GM21515 (cell line): ENCODE data around the gene THSD8.

Source experiments
- ATAC-seq: cut with Tn5 transposase; IDR thresholded peaks from one replicate; pipeline ENCODE4 v1.9.1; 2021; ENCODE audit not compliant: unreplicated experiment

THSD8 gene

GRCh38 chr19:12801466-12802266, at the start of gene THSD8, which contains the start of gene PRDX2:
Gene THSD8, plus strand, starts transcription at chr19:12802069. Its CDS starts 3 bp downstream, at chr19:12802072.
Gene PRDX2, minus strand, starts transcription at chr19:12801800. Its CDS starts 539 bp downstream, at chr19:12801261.
- ATAC-seq: no peak

DNA sequence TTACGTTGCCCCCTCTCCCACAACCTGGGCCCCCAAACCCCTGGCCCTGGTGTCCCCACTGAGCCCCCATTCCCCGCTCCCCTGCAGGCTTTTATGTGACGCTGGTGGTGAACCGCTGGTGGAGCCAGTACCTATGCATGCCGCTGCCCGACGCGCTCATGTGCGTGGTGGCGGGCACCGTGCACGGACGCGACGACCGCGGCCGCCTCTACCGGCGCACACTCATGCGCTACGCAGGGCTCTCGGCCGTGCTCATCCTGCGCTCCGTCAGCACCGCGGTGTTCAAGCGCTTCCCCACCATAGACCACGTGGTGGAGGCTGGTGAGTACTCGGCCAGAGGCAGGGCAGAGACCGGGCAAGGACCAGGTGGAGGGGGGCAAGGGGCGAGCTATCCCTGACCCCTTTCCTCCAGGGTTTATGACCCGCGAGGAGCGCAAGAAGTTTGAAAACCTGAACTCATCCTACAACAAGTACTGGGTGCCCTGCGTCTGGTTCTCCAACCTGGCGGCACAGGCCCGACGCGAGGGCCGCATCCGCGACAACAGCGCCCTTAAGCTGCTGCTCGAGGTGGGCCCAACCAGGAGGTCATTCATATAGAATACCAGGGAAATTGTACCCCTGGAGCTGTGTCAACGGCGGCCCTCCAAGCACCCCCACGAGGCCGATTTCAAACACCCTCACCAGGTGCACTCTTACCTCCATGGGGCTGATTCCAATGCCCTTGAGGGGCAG, 47.2 kb upstream of the THSD8 start:
- ATAC-seq: no peak

DNA sequence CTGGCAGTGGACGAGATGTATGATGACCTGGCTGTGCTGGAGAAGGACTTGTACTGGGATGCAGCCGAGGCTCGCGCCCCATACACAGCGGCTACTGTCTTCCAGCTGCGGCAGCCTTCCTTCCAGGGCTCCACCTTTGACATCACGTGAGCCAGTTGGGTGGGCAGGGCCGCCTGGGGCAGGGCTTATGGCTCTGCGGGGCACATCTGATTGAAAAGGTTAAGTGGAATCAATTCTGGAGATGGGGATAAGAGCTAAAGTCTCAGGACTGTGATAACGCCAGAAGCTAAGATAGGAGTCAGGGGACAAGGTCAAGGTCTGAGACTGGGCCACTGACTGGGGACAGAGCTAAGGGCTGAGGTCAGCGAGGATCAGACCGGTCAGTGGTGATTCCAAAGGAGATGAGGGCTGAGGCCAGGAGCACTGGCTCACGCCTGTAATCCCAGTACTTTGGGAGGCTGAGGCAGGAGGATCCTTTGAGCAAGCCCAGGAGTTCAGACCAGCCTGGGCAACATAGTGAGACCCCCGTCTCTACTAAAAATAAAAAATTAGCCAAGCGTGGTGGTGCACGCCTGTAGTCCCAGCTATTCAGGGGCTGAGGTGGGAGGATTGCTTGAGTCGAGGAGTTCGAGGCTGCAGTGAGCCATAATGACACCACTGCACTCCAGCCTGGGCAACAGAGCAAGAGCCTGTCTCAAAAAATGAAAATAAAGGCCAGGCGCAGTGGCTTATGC, 45.6 kb upstream of the THSD8 start:
- ATAC-seq: no peak

DNA sequence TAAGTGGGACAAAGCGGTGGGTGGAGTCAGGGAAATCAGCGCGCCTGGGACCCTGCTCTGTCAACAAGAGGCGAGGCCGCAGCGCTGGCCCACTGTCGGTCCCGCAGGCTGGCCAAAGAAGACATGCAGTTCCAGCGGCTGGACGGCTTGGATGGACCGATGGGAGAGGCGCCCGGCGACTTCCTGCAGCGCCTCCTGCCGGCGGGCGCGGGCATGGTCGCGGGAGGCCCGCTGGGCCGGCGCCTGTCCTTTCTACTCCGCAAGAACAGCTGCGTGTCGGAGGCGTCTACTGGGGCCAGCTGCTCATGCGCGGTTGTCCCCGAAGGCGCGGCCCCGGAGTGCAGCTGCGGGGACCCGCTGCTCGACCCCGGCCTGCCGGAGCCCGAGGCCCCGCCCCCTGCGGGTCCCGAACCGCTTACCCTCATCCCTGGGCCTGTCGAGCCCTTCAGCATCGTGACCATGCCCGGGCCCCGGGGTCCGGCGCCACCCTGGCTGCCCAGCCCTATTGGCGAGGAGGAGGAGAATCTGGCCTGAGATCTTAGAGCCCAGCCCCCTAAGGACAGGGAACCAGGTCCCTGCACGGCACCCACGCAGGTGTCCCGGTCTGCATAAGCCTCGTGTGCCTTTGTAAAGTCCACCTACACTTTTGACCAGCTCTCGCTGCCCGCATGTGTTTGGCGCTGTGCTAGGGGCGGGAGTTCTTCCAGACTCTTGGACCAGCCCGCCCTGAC, 44.2 kb upstream of the THSD8 start:
- no peak for ATAC-seq

- no peak for ATAC-seq
Measured at GRCh38 chr19:12759686-12760085, 42.2 kb upstream of the THSD8 start.

- ATAC-seq: no peak
Measured at GRCh38 chr19:12763100-12763499, 38.8 kb upstream of the THSD8 start.

- ATAC-seq: no peak
Measured at GRCh38 chr19:12764698-12765097, 37.2 kb upstream of the THSD8 start.

DNA sequence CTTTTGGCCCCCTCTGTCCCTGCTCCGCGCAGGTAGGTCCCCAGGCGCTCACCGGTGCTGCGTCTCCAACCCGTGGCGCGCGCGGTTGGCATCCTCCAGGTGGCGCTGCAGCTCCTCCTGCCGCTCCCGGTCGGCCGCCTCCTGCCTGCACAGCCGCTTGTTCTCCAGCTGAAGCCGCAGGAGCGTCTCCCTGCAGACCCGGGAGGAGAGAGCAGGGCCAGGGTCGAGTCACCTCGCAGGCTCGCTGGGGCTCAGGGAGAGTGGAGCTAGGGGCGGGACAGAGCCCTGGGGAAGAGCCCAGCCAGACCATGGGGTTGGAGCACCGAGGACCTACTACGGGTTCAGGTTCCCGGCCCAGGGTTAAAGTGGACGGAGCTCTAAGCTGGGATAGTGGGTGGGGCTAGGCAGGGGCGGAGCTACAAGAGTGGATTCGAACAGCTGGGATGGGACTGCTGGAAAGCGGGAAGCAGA, 35.8 kb upstream of the THSD8 start:
- no peak for ATAC-seq

- ATAC-seq: no peak
Measured at GRCh38 chr19:12767150-12767549, 34.7 kb upstream of the THSD8 start.

GRCh38 chr19:12767666-12768065, 34.2 kb upstream of the THSD8 start:
- ATAC-seq: no peak

DNA sequence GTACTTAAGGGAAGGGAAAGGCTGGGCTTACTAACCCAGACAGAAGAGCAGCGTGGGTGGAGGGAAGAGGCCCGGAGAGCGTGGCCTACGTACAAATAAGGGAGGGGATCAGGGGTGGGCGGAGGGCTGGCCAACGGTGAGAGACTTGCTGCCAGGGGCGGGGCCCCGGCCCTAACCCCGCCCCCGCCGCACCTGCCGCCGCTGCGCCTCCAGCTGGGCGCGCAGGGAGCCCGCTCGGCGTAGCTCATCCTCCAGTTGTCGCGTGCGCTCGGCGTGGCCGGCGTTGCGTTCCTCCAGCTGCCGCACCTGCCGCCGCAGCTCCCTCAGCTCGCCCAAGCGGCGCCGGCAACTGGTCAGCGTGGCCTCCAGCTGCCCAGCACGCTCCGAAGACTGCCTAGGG, 32.2 kb upstream of the THSD8 start:
- no peak for ATAC-seq

DNA sequence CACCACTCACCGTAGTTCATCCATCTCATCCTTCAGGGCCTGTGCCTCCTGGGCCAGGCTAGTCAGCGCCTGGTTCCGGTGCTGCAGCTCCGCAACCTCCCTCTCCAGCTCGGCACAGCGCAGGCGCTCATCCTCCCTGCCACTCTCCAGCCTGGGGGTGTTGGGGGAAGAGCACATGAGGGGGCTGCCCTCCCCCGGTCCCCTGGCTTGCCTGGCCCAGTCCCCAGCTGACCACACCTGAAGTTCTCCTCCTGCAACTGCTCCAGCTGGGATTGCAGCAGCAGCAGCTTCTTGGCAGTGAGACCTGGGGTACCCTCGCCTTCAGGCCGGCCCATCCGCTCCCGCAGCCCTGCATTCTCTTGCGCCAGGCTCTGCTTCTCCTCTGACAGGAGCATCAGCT, 30.9 kb upstream of the THSD8 start:
- ATAC-seq: no peak

- ATAC-seq: no peak
Measured at GRCh38 chr19:12772323-12772722, 29.5 kb upstream of the THSD8 start.

DNA sequence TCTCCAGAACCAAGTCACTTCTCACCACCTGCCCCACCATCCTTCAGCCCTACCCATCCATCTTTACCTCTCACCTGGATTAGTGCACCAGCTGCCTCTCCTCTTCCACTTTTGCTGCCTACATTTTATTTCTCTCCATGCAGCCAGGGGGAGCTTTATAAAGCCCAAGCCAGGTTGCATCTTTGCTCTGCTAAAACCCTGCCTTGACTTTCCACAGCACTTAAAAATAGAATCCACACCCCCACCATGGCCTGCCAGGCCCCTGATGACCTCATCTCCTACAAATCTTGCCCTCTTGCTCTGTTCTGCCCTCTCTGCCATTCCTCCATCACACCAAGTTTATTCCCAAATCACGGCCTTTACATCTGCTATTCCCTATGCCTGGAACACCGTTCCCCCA, 28.3 kb upstream of the THSD8 start:
- no peak for ATAC-seq

- ATAC-seq: peak; percentile 8
Measured at GRCh38 chr19:12774588-12775555, 27.0 kb upstream of the THSD8 start, which contains the start of gene HOOK2. Gene HOOK2, minus strand, starts transcription at chr19:12775552. Its CDS starts 103 bp downstream, at chr19:12775449.

GRCh38 chr19:12777217-12778016, 24.5 kb upstream of the THSD8 start:
- ATAC-seq: no peak

DNA sequence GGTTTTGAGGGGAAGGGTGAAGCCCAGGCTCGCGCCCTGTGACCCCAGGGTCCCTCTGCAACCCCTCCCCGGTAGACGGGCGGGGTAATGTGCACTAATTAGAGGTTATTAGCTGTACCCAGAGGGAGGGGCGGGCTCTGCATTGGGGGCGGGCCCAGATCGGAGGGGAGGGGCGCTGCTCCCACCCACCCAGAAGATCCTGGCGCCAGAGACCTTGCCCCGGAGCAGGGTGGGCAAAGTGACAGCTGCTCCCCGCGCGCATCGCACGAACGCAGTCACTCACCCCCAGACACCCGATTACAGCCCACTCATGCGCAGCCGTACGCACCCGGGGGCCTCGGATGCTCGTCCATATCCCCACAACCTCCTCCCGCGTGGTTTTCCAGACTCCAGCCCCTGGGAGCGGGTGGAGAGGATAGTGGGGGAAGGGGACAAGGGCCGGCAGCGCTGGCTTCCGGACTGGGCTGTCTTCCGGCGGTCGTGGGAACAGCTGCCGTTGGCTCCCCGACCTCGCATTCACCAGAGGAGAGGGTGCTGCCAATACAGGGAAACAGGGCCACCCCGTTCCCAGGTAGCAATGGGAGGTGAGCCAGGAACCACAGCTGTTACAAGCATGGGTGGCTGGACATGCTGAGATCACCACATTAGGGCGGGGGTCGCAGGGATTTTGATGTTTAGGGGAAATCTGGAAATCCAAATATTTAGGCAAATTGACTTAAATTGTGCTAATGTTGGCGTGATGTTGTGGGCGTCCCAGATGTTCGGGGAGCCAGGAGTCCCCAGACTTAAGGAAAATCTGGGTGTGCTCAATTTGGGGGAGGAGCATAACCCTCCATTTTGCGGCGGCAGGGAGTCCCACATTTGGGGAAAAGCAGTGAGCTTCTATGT, 23.6 kb upstream of the THSD8 start:
- no peak for ATAC-seq

- ATAC-seq: no peak
Measured at GRCh38 chr19:12778905-12779161, 23.0 kb upstream of the THSD8 start.
